ENCODE measurements around the gene CACFD1.

The CACFD1 gene
- 1.7 to 5.3 reads per million in 2 donors for total RNA-seq

DNA sequence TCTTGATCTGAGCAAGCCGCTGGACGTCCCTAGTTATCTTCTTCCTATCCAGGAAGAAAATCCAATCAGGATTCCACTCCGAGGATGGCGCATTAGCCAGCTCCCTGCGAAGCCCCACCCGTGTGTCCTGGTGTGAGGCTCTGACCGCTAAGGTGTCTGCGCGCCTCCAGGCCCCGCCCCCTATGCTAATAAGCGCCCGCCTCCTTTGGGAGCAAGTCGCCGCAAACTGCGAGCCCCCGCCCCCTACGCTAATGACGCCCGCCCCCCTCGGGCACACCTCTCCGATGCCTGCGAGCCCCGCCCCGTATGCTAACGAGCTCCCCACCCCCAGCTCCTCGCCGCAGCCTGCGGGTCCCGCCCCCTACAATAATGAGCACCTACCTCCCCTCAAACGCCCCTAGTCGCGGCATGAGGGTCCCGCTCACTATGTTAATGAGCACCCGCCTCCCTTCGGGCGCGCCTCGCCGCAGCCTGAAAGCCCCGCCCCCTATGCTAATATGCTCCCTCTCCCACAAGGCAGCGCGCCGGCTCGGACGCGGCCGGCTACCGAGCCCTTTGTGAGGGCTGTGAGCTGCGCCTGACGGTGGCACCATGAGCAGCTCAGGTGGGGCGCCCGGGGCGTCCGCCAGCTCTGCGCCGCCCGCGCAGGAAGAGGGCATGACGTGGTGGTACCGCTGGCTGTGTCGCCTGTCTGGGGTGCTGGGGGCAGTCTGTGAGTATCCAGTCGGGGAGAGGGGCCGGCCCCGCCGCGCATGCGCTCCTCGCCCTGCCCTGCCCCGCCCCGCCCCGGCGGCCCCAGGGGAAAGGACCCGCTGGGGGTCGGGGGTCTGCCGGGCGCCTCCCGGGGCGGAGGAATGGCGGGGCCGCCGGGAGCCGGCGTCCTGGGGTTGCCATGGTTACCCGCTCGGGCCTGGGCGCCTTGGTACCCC, at the start of gene CACFD1:
Gene CACFD1, plus strand, starts transcription at position 503 of the 929 bp plus-strand sequence. Its CDS starts 89 bp downstream, at position 592.
- peak; percentile 92 for DNase-seq

DNA sequence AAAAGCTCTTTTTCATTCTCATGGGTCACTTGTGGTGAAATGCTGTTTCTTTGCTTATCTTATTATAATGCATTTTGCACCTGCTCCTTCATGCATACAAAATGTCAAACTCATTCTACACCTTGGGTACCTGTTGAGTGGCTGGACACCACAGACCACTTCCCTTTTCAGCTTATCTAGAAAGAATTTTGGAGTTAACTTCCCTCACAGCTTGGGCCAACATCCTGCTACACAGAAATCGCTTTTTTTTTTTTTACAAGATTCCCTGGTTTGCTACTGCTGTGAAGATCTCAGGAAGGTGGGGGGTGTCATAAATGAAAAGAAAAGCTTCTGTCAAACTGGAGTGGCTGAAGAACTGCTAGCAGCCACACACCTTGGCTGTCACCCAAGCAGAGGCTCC, 44.6 kb upstream of the CACFD1 start:
- DNase-seq: no peak

GRCh38 chr9:133417541-133418461, 42.0 kb upstream of the CACFD1 start, which contains the start of gene REXO4:
Gene REXO4, minus strand, starts transcription at chr9:133418010. Its CDS starts 166 bp downstream, at chr9:133417844.
- peak; percentile 71 for DNase-seq

- no peak for DNase-seq
Measured at GRCh38 chr9:133419005-133419404, 40.8 kb upstream of the CACFD1 start.

DNA sequence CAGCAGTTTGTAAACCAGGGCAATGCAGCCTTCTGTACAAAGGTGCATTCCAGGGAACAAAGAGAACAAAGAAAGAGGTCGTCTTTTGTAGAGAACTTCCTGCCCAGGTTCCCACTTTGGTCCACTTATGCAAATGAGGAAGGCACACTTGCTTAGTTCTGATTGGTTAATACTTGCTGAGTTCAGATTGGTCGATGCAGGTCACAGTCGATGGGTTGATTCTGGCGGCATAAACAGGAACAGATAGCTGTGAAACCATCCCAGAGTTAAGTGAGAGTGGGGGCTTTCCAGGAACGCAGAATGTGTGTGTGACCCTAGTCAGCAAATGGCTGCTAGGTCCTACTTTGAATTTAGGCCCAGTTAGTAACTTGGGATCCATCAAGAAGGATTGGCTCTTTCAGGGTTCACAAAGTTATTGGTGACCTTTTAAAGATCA, 39.4 kb upstream of the CACFD1 start:
- no peak for DNase-seq

GRCh38 chr9:133421615-133422542, 37.9 kb upstream of the CACFD1 start, which contains the start of gene ADAMTS13:
Gene ADAMTS13, plus strand, starts transcription at chr9:133422367. Its CDS starts 77 bp downstream, at chr9:133422444.
- no peak for DNase-seq

DNA sequence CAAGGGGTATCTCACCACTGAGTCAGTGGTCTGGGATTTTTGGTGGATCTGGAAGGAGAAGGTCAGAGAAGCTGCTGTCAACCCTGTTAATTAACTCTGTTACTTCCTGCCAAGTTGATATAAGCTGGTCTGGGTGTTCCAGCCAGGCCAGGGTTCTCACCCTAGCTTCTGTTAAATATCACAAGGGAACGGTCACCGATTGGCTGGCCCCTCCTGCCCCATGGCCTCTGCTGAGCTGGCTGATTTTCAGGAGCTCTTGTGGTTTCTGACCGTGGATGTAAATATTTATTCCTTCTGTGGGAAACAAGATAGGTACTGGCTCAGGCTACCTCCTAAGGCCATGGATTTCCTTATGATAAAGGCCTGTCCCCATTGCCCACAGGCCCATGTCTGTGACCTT, 36.6 kb upstream of the CACFD1 start:
- no peak for DNase-seq

GRCh38 chr9:133424187-133424586, 35.6 kb upstream of the CACFD1 start:
- DNase-seq: no peak

DNA sequence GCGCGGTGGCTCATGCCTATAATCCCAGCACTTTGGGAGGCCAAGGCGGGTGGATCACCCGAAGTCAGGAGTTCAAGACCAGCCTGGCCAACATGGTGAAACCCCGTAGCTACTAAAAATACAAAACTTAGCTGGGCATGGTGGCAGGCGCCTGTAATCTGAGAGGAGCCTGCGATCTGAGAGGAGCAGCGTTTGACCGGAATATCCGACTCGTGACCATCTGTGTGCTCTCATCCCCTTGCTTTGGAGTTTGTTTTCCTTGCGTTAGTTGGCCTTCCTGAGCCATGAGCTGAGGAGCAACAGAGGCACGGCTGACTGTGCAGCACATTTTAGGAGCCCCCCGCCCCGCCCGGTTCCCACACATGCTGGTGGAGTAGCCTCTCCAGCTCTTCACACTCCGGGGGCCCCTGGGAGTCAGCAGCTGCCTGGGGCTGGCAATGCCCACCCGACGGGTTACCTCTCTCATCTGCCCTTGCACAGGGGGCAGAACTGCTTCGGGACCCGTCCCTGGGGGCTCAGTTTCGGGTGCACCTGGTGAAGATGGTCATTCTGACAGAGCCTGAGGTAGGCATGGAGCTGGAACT, 34.6 kb upstream of the CACFD1 start:
- no peak for DNase-seq

- no peak for DNase-seq
Measured at GRCh38 chr9:133426011-133426410, 33.8 kb upstream of the CACFD1 start.

DNA sequence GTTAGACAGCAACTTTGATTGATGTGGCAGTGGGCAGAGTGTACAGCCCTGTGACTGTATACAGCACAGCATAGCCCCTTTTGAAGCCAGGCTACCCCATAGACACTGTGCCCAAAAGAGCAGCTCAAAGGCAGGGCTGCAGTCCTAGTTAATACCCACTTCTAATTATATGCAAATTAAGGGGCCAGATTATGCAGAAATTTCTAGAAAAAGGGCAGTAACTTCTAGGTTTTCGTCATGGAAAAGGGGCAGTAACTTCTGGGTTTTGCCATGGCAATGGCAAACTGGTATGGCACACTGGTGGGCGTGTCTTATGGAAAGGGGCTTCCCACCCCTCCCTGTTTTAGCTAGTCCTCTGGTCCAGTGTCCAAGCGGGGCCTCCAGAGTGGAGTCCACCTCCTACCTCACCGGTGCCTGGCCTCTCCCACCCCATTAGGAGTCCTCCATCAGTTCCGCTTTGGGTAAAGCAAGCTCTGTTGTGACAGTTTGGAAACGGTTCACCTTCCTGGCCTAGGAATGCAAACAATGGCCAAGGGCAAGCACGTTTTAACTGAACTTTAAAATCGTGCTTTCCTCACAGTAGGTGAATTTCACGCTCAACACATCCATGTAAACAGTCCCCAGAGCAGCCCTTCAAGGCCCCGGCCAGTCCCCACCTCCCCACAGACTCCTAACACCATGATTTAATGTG, 32.0 kb upstream of the CACFD1 start:
- DNase-seq: no peak

- DNase-seq: no peak
Measured at GRCh38 chr9:133428617-133429101, 31.1 kb upstream of the CACFD1 start.

DNA sequence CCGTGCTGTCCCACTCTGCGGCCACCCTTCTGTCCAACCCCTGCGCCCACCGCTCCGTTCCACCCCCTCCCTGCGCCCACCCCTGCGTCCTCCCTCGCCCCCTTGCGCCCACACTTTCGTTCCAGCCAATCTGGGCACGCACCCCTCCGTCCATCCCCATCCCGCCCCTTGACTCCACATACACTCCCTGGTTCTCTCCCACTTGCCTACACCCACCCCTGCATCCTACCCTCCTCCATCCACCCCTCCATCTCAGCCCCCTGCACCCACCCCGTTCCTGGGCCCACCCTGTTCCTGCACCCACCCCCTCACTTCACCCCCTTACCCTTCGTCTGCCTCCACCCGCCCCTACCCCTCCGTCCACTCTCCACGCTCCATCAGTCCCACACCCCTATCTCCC, 30.6 kb upstream of the CACFD1 start:
- no peak for DNase-seq

DNA sequence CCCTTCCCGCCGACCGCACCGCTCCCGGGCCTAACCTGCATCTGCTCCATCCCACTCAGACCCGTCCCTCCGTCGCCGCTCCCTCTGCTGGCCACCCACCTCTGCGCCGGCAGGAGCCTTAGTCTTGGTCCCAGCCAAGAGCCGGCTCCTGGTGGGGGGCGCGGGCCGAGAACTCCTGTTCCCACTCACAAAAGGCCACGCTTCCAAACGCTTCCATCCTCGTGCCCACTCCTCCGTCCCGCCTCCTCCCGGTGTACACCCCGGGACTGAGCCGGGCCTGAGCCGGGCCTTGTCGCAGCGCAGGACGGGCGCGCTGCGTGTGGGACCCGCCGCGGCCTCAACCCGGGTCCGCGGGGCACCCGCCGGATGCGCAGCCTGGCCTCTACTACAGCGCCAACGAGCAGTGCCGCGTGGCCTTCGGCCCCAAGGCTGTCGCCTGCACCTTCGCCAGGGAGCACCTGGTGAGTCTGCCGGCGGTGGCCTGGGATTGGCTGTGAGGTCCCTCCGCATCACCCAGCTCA, 30.1 kb upstream of the CACFD1 start:
- no peak for DNase-seq

- DNase-seq: no peak
Measured at GRCh38 chr9:133430244-133430643, 29.5 kb upstream of the CACFD1 start.

DNA sequence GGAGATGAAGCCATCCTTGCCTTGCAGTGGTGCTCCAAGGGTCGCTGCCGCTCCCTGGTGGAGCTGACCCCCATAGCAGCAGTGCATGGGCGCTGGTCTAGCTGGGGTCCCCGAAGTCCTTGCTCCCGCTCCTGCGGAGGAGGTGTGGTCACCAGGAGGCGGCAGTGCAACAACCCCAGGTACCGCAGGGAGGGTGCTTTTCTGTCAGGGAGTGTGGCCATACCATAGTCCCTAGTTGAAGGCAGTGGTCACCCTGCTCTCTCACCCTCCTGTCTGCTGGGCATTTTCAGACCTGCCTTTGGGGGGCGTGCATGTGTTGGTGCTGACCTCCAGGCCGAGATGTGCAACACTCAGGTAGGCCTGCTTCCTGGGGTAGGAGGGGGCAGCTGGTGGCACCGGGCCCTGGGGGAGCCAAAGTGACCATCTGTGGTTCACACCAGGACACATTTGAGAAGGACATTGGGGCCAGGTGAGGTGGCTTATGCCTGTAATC, 26.4 kb upstream of the CACFD1 start:
- DNase-seq: no peak

- DNase-seq: no peak
Measured at GRCh38 chr9:133436681-133437080, 23.1 kb upstream of the CACFD1 start.

DNA sequence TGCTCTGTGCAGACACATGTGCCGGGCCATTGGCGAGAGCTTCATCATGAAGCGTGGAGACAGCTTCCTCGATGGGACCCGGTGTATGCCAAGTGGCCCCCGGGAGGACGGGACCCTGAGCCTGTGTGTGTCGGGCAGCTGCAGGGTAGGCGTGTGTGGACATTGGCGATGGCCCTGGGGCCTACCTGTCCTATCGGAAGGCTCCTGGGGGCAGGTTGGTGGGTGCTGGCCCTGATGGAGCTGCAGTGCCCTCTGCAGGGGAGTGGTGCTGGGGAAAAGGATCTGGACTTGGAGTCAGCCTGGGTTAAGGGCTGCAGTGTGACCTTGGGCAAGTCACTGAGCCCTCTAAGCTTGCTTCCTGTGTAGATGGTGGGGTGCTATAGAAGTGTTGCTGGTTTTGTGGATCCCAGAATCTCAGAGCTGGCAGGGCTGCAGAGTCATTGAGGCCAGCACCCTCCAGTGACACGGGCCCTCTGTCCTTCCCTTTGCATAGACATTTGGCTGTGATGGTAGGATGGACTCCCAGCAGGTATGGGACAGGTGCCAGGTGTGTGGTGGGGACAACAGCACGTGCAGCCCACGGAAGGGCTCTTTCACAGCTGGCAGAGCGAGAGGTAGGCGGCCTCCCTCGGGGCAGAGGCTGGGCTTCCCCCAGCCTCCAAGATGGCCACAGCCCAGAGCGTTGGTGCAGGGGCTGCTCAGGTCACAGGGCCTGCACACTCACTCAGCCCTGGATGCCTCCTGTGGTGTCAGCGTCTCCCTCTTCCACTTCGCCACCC, 21.8 kb upstream of the CACFD1 start:
- DNase-seq: no peak

DNA sequence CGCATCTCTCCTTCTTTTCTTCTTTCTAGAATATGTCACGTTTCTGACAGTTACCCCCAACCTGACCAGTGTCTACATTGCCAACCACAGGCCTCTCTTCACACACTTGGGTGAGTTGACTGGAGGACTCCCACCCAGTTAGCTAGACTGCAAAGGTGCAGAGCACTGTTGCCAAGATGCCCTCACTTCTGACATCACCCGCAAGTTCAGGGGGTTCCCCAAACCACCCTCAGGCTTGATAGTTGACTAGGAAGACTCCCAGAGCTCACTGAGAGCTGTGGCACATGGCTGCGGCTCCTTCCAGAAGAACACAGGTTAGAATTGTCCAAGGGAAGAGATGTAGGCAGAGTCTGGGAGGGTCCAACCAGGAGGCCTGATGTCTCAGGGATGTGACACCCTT, 20.4 kb upstream of the CACFD1 start:
- DNase-seq: no peak

- DNase-seq: no peak
Measured at GRCh38 chr9:133440874-133441273, 18.9 kb upstream of the CACFD1 start.

All from T-helper 9 cell (primary cell).